ENCODE measurements around the gene INPP5D. TPM values are rescaled to one million over a fixed set of nuclear protein-coding genes. Genes with fewer than 3 reads are reported as not detected.

INPP5D gene
- total and polyA plus RNA-seq, 2 of the 13 experiments (the other 11 are each of a cell fraction or from before 2014, with no cell fraction given): 16.7 to 18.0 TPM

GRCh38 chr2:233251306-233252116 lies 191.4 kb downstream of the INPP5D start, which contains the start of gene ATG16L1 (continued):
- TF ChIP-seq ZNF235 (CRISPR knock-in tag; IDR thresholded peaks at IDR 0.05; ENCODE audit: borderline replicate concordance): peak; percentile 93
- peak; percentile 84; the same call in 1 of the 2 replicates for TF ChIP-seq ZNF317 (CRISPR knock-in tag; IDR thresholded peaks at IDR 0.05)
- TF ChIP-seq ZNF264 (CRISPR knock-in tag; IDR thresholded peaks at IDR 0.05): peak; percentile 78; the same call in 1 of the 2 replicates
- peak; percentile 76; the same call in 1 of the 2 replicates for TF ChIP-seq NR0B2 (CRISPR knock-in tag; IDR thresholded peaks at IDR 0.05)
- TF ChIP-seq HNF1A (IDR thresholded peaks at IDR 0.05; ENCODE audit: low read depth): peak; percentile 49; the same call in 1 of the 2 replicates
- TF ChIP-seq HNF1A (CRISPR knock-in tag; IDR thresholded peaks at IDR 0.05; ENCODE audit: borderline replicate concordance): peak; percentile 70; the same call in 1 of the 2 replicates
- TF ChIP-seq TCF12 (IDR thresholded peaks at IDR 0.05): no peak
- peak; percentile 81 for TF ChIP-seq TCF12 (CRISPR knock-in tag; IDR thresholded peaks at IDR 0.05)
- peak; percentile 98 for TF ChIP-seq CBX1 (IDR thresholded peaks at IDR 0.05; ENCODE audit: low read depth)
- TF ChIP-seq STAG1 (CRISPR knock-in tag; IDR thresholded peaks at IDR 0.05): peak; percentile 98
- TF ChIP-seq ZSCAN30 (CRISPR knock-in tag; IDR thresholded peaks at IDR 0.05): no peak
- peak; percentile 72 for TF ChIP-seq CEBPG (CRISPR knock-in tag; IDR thresholded peaks at IDR 0.05)
- no peak; the same call in 1 of the 2 replicates for TF ChIP-seq MYNN (CRISPR knock-in tag; IDR thresholded peaks at IDR 0.05; ENCODE audit: low read depth)
- TF ChIP-seq LCORL (IDR thresholded peaks at IDR 0.05): no peak
- TF ChIP-seq LCORL (CRISPR knock-in tag; IDR thresholded peaks at IDR 0.05): peak; percentile 90
- TF ChIP-seq ZNF607 (CRISPR knock-in tag; IDR thresholded peaks at IDR 0.05; ENCODE audit: borderline replicate concordance): peak; percentile 89
- no peak; the same call in 1 of the 2 replicates for TF ChIP-seq GLI4 (CRISPR knock-in tag; IDR thresholded peaks at IDR 0.05; ENCODE audit: borderline replicate concordance)
- TF ChIP-seq ZBED4 (CRISPR knock-in tag; IDR thresholded peaks at IDR 0.05; ENCODE audit: borderline replicate concordance): peak; percentile 68; the same call in 1 of the 2 replicates
- TF ChIP-seq PREB (CRISPR knock-in tag; IDR thresholded peaks at IDR 0.05): no peak
